H1 (cell line): ENCODE measurements around the gene RAB7B. TPM values are rescaled to one million over a fixed set of nuclear protein-coding genes. Genes with fewer than 3 reads are reported as not detected.

Experiments
- CTCF ChIA-PET: fragments of 300-600 bp; sonication (Branson Sonifier 250); formaldehyde crosslinking; loops from one replicate; lab custom pipeline; 2021; ENCODE audit not compliant: partially characterized antibody; lab: Charles Lee
- POLR2A ChIA-PET: fragments of 300-600 bp; sonication (Branson Sonifier 250); formaldehyde crosslinking; loops from one replicate; lab custom pipeline; 2021; ENCODE audit warnings: inconsistent platforms; ENCODE audit not compliant: partially characterized antibody; lab: Charles Lee
- DNase-seq, 2 experiments: peaks; one replicate each; pipeline versions ENCODE4 v3.0.0 to v3.0.0-alpha.2; 2010 to 2022; ENCODE audit warnings: low spot score in 2 of 2, low read depth in 1 of 2, mixed read lengths in 1 of 2
- FAIRE-seq: peaks from 2 replicates; lab custom pipeline; 2011; peaks lifted over from hg19 to GRCh38; lab: Jason Lieb, UNC
- H2AFZ ChIP-seq: 2 replicates; pipeline ENCODE4 v1.8.1; 2012; ENCODE audit warnings: low read length, inconsistent platforms
- H2AK5ac ChIP-seq: 2 replicates; pipeline ENCODE4 v1.6.1; 2013; ENCODE audit warnings: low read depth, low read length
- H2BK120ac ChIP-seq: replicated peaks from 2 replicates; pipeline ENCODE3; 2013; ENCODE audit warnings: low read depth, low read length, inconsistent platforms
- H2BK12ac ChIP-seq: 2 replicates; pipeline ENCODE4 v1.6.1; 2013; ENCODE audit warnings: low read depth, low read length
- H2BK15ac ChIP-seq: 2 replicates; pipeline ENCODE4 v1.6.1; 2013; ENCODE audit warnings: low read length
- H2BK20ac ChIP-seq: 2 replicates; pipeline ENCODE4 v1.6.1; 2013; ENCODE audit warnings: low read length
- H2BK5ac ChIP-seq: 2 replicates; pipeline ENCODE4 v1.6.1; 2013; ENCODE audit warnings: low read depth, low read length
- H3K14ac ChIP-seq: 2 replicates; pipeline ENCODE4 v1.6.1; 2013; ENCODE audit warnings: inconsistent platforms; ENCODE audit not compliant: insufficient read length
- H3K18ac ChIP-seq: 2 replicates; pipeline ENCODE4 v1.6.1; 2013; ENCODE audit warnings: low read length; ENCODE audit errors: extremely low read depth
- H3K23ac ChIP-seq: 2 replicates; pipeline ENCODE4 v1.6.1; 2013; ENCODE audit warnings: inconsistent platforms; ENCODE audit not compliant: insufficient read length
- H3K23me2 ChIP-seq: 2 replicates; pipeline ENCODE4 v1.6.1; 2013; ENCODE audit warnings: low read depth, low read length
- H3K27ac ChIP-seq: 2 replicates; pipeline ENCODE4 v1.6.1; 2011; ENCODE audit warnings: low read depth, low read length, inconsistent platforms
- H3K27me3 ChIP-seq, 4 experiments: replicated peaks in 1 of 4; 1 replicate in 1 of 4; 2 replicates in 3 of 4; pipeline versions ENCODE4 v1.6.1 to v1.8.1; 2011 to 2013; ENCODE audit warnings: low read length in 3 of 4, mild to moderate bottlenecking in 3 of 4, inconsistent platforms in 2 of 4, mixed read lengths in 2 of 4, moderate library complexity in 1 of 4; ENCODE audit not compliant: control insufficient read depth in 3 of 4, insufficient read depth in 3 of 4; ENCODE audit errors: extremely low read depth in 1 of 4
- H3K36me3 ChIP-seq, 4 experiments: 2 replicates each; pipeline versions ENCODE4 v1.6.1 to v1.8.1; 2011 to 2013; ENCODE audit warnings: mild to moderate bottlenecking in 4 of 4, low read length in 3 of 4, moderate library complexity in 2 of 4, control low read depth in 1 of 4, inconsistent platforms in 1 of 4; ENCODE audit not compliant: insufficient read depth in 4 of 4, control insufficient read depth in 2 of 4
- H3K4ac ChIP-seq: replicated peaks from 2 replicates; pipeline ENCODE3; 2013; ENCODE audit warnings: low read length, low read depth, mixed read lengths, inconsistent platforms; ENCODE audit not compliant: insufficient read length
- H3K4me1 ChIP-seq, 4 experiments: replicated peaks in 1 of 4; 1 replicate in 1 of 4; 2 replicates in 3 of 4; pipeline versions ENCODE4 v1.6.1 to v1.8.1; 2011 to 2013; ENCODE audit warnings: low read length in 3 of 4, inconsistent platforms in 2 of 4, mixed read lengths in 1 of 4; ENCODE audit not compliant: insufficient read depth in 4 of 4, control insufficient read depth in 3 of 4
- H3K4me2 ChIP-seq, 2 experiments: 2 replicates each; pipeline versions ENCODE4 v1.6.1 to v1.8.1; 2011 to 2013; ENCODE audit warnings: low read depth in 2 of 2, low read length in 2 of 2, control low read depth in 1 of 2, inconsistent platforms in 1 of 2, mild to moderate bottlenecking in 1 of 2; ENCODE audit not compliant: insufficient read depth in 1 of 2
- H3K4me3 ChIP-seq, 4 experiments: fragments of 200-600, 300-600 bp in 1 of 4; sonication (generic), shearing (Covaris generic), sonication (Bioruptor Twin) in 1 of 4; 2 replicates each; pipeline versions ENCODE4 v1.5.1 to v1.8.1; 2011 to 2016; ENCODE audit warnings: low read length in 4 of 4, low read depth in 3 of 4, control low read depth in 2 of 4, inconsistent platforms in 2 of 4, mild to moderate bottlenecking in 2 of 4, mixed read lengths in 1 of 4, moderate library complexity in 1 of 4; ENCODE audit not compliant: insufficient read depth in 2 of 4; ENCODE audit errors: extremely low read depth in 1 of 4
- H3K56ac ChIP-seq: replicated peaks from 2 replicates; pipeline ENCODE3; 2013; ENCODE audit warnings: low read depth, mild to moderate bottlenecking, mixed read lengths, low read length, inconsistent platforms; ENCODE audit not compliant: insufficient read length
- H3K79me1 ChIP-seq: 2 replicates; pipeline ENCODE4 v1.6.1; 2013; ENCODE audit warnings: low read depth, low read length, control low read depth
- H3K79me2 ChIP-seq, 2 experiments: 2 replicates each; pipeline versions ENCODE4 v1.6.1 to v1.8.1; 2012 to 2013; ENCODE audit warnings: low read length in 2 of 2, mild to moderate bottlenecking in 2 of 2, inconsistent platforms in 1 of 2; ENCODE audit not compliant: insufficient read depth in 2 of 2, control insufficient read depth in 1 of 2
- H3K9ac ChIP-seq, 4 experiments: replicated peaks in 1 of 4; 1 replicate in 1 of 4; 2 replicates in 3 of 4; pipeline versions ENCODE4 v1.6.1 to v1.8.1; 2011 to 2013; ENCODE audit warnings: low read depth in 3 of 4, low read length in 3 of 4, control low read depth in 2 of 4, mild to moderate bottlenecking in 2 of 4, moderate library complexity in 2 of 4, inconsistent platforms in 1 of 4; ENCODE audit errors: extremely low read depth in 1 of 4
- H3K9me3 ChIP-seq, 2 experiments: 2 replicates each; pipeline versions ENCODE4 v1.6.1 to v1.8.1; 2012 to 2013; ENCODE audit warnings: mild to moderate bottlenecking in 2 of 2, moderate library complexity in 2 of 2, control low read depth in 1 of 2, inconsistent platforms in 1 of 2, low read depth in 1 of 2, low read length in 1 of 2, mixed read lengths in 1 of 2; ENCODE audit not compliant: insufficient read depth in 2 of 2
- H4K20me1 ChIP-seq, 2 experiments: replicated peaks in 1 of 2; 2 replicates each; pipeline versions ENCODE3 to v1.8.1; 2011 to 2013; ENCODE audit warnings: inconsistent platforms in 2 of 2, low read length in 2 of 2, mild to moderate bottlenecking in 1 of 2; ENCODE audit not compliant: insufficient read depth in 2 of 2, control insufficient read depth in 1 of 2
- H4K5ac ChIP-seq: 2 replicates; pipeline ENCODE4 v1.6.1; 2013; ENCODE audit warnings: low read length, low read depth, mixed read lengths, inconsistent platforms; ENCODE audit not compliant: insufficient read length
- H4K8ac ChIP-seq: 2 replicates; pipeline ENCODE4 v1.8.0; 2013; ENCODE audit warnings: mild to moderate bottlenecking, moderate library complexity, low read length, inconsistent platforms; ENCODE audit not compliant: insufficient read depth; ENCODE audit errors: extremely low read depth
- H4K91ac ChIP-seq: replicated peaks from 2 replicates; pipeline ENCODE3; 2013; ENCODE audit warnings: low read length, mixed read lengths, inconsistent platforms; ENCODE audit not compliant: insufficient read length
- BACH1 ChIP-seq: IDR thresholded peaks from 2 replicates; pipeline ENCODE4 v1.6.1; 2012; ENCODE audit warnings: low read length, improper control_type of control experiment
- CBX5 ChIP-seq: fragments of 300-800, 300-1000 bp; sonication (generic); IDR thresholded peaks from 2 replicates; pipeline ENCODE4 v1.7.1; 2016; ENCODE audit warnings: antibody characterized with exemption, low read length, low read depth
- CBX8 ChIP-seq: fragments of 300-800, 300-1000 bp; sonication (generic); IDR thresholded peaks from 2 replicates; pipeline ENCODE4 v1.7.1; 2016; ENCODE audit warnings: low read depth, low read length, borderline replicate concordance
- CEBPB ChIP-seq: IDR thresholded peaks from 2 replicates; pipeline ENCODE4 v1.6.1; 2012; ENCODE audit warnings: low read depth, low read length
- KDM5A ChIP-seq: fragments of 200-600 bp; IDR thresholded peaks from 2 replicates; pipeline ENCODE4 v1.7.1; 2012; ENCODE audit warnings: mild to moderate bottlenecking, low read length, inconsistent platforms, mixed read lengths
- RAD21 ChIP-seq, 2 experiments: IDR thresholded peaks in 1 of 2; conservative IDR thresholded peaks in 1 of 2; 2 replicates each; pipeline ENCODE4 v1.6.1; 2011; ENCODE audit warnings: low read depth in 2 of 2, low read length in 2 of 2, improper control_type of control experiment in 1 of 2, inconsistent platforms in 1 of 2, mild to moderate bottlenecking in 1 of 2, moderate library complexity in 1 of 2
- SIRT6 ChIP-seq: IDR thresholded peaks from one replicate; pipeline ENCODE4 v1.7.1; 2012; ENCODE audit warnings: low read length, inconsistent platforms
- SIX5 ChIP-seq: IDR thresholded peaks from 2 replicates; pipeline ENCODE4 v1.6.1; 2011; ENCODE audit warnings: mild to moderate bottlenecking, low read depth, low read length
- SP1 ChIP-seq: IDR thresholded peaks from 2 replicates; pipeline ENCODE4 v1.6.1; 2011; ENCODE audit warnings: low read depth, low read length
- SUZ12 ChIP-seq: fragments of 200-600 bp; sonication (generic); IDR thresholded peaks from 2 replicates; pipeline ENCODE4 v1.6.1; 2012; ENCODE audit warnings: mild to moderate bottlenecking, inconsistent platforms, low read length, moderate library complexity, mixed read lengths
- WGBS, 2 experiments: shearing (Covaris generic) in 1 of 2; methylation state at CpG; one replicate each; pipeline versions ENCODE4 v1.1.6 to v1.1.7; 2013 to 2015; ENCODE audit warnings: low lambda C conversion rate in 2 of 2, mixed read lengths in 2 of 2, inconsistent platforms in 1 of 2, low coverage in 1 of 2, missing lambda C conversion rate in 1 of 2; ENCODE audit not compliant: insufficient replicate concordance in 2 of 2, insufficient coverage in 1 of 2, insufficient read length in 1 of 2; ENCODE audit errors: extremely low coverage in 1 of 2, missing lambda C conversion rate in 1 of 2; 5-methylcytosine and 5-hydroxymethylcytosine counted together
- polyA plus RNA-seq, 7 experiments: library from polyadenylated mRNA; depleted of rRNA in 3 of 7; stranded (reverse) in 5 of 7; unstranded in 2 of 7; fragments of >200 nt in 5 of 7; fragments of 200-250 nt in 2 of 7; gene quantifications; 1 replicate in 5 of 7; 2 replicates in 1 of 7; 4 replicates in 1 of 7; pipeline versions ENCODE4 v1.2.1 to v1.2.3, GENCODE V29; 2011 to 2013; ENCODE audit warnings: missing spikeins in 2 of 7, mixed read lengths in 2 of 7
- total RNA-seq: library from RNA; stranded (reverse); fragmentation: NEBNext Ultra II Directional; extraction: Animal tissue kit (Norgen Biotek cat#: 25700); gene quantifications from 2 replicates; pipeline ENCODE4 v1.2.1, GENCODE V29; 2021
- TF ChIP-seq, protein P1 (sequence below): IDR thresholded peaks from 2 replicates; pipeline ENCODE4 v1.6.1; 2012; ENCODE audit warnings: inconsistent platforms

The RAB7B gene
- total and polyA plus RNA-seq, 2 of the 8 experiments (the other 6 are each of a cell fraction or from before 2014, with no cell fraction given): 0.05 TPM; not detected in 1

DNA sequence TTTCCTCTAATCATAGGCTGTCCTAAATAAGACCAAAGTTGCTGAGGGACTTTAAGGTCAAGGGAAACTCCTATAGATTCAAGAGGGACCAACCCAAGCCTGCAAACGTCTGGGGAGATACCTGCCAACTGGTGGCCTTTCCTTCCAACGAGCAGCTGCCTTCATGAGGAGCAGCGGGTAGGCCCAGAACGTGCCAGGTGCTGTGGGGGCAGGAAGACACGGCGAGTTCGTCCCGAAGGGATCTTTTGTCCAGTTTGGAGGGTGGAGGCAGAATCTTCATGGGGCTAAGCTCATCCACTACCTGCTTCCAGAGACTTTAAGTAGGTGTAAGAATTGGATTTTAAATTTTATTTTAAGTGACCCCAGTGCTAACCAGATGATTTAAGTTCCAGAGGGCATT is 34.0 kb downstream of the RAB7B start:
- H2BK120ac ChIP-seq: no peak overlapping the region
- FAIRE-seq: no peak
- no peak overlapping the region for H3K4me2 ChIP-seq
- H4K8ac ChIP-seq: no peak overlapping the region
- H3K23ac ChIP-seq: no peak overlapping the region
- H3K36me3 ChIP-seq: no peaks in the 10 kb centered on the region
- no peaks in the 10 kb centered on the region for H3K79me2 ChIP-seq
- no peak overlapping the region for H2AK5ac ChIP-seq
- no peak overlapping the region for H2BK15ac ChIP-seq
- TF ChIP-seq SP1: no peak
- TF ChIP-seq SUZ12: no peak
- TF ChIP-seq, protein P1, sequence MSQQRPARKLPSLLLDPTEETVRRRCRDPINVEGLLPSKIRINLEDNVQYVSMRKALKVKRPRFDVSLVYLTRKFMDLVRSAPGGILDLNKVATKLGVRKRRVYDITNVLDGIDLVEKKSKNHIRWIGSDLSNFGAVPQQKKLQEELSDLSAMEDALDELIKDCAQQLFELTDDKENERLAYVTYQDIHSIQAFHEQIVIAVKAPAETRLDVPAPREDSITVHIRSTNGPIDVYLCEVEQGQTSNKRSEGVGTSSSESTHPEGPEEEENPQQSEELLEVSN: no peak
- no peak for TF ChIP-seq BACH1
- TF ChIP-seq CEBPB: no peak
- no peak for TF ChIP-seq CBX8
- no peak for TF ChIP-seq CBX5
- TF ChIP-seq SIRT6: no peak
- no peak for TF ChIP-seq RAD21 (IDR thresholded peaks at IDR 0.05 in 1 of 2, conservative IDR thresholded peaks at IDR 0.05 in 1 of 2; ENCODE audit: low read depth in 2 of 2, low read length in 2 of 2)
- TF ChIP-seq KDM5A: no peak
- TF ChIP-seq SIX5: no peak
- ChIA-PET POLR2A (interaction anchor here (0.6 to 1.0 kb wide), 2 partner anchors 18 to 337 kb away, joined by 3 read pairs; partner anchors contain the start of gene ELK4), CTCF (interaction anchor here (0.8 to 3.7 kb wide), 8 partner anchors 9 to 177 kb away, joined by 3 to 37 read pairs (median 4); no protein-coding TSS in a partner anchor)
- no peak overlapping the region for H3K56ac ChIP-seq
- H3K4me1 ChIP-seq: peaks cover 0 to 9% (median 3%) of the 10 kb centered on the region in 4 experiments; a peak in 4 of 7 replicates
- no peak overlapping the region for H3K4ac ChIP-seq
- no peak overlapping the region for H3K14ac ChIP-seq
- no peak overlapping the region for H3K27ac ChIP-seq
- no peak overlapping the region for H3K18ac ChIP-seq
- H4K5ac ChIP-seq: no peak overlapping the region
- WGBS, 2 experiments: 89% methylated on average over 8 of the region's 8 CpGs; no CpG with 5 or more reads in 1 of the 2 experiments
- no peak overlapping the region for H2BK12ac ChIP-seq
- peaks cover 17% of the 10 kb centered on the region for H3K23me2 ChIP-seq
- H3K4me3 ChIP-seq: no peak overlapping the region
- H4K20me1 ChIP-seq: peaks cover 0 to 16% of the 10 kb centered on the region in 2 experiments
- H2AFZ ChIP-seq: no peak overlapping the region
- H2BK20ac ChIP-seq: no peak overlapping the region
- no peak overlapping the region for H4K91ac ChIP-seq
- 0 out of 2 replicates have a peak, but pooled peaks cover 1% of the 10 kb centered on the region for H3K79me1 ChIP-seq
- H3K27me3 ChIP-seq: no peaks in the 10 kb centered on the region; a peak in 1 of 7 replicates
- DNase-seq: no peak
- peaks cover 0 to 2% of the 10 kb centered on the region in 2 experiments; a peak in 1 of 4 replicates for H3K9me3 ChIP-seq
- H2BK5ac ChIP-seq: no peak overlapping the region
- no peak overlapping the region for H3K9ac ChIP-seq
